Measurements from ENCODE around the gene AEBP2.
"Not testable (repeated sequence)": the region's sequence is repeated elsewhere in the genome, so short reads cannot be mapped to it uniquely, and the experiment has no call there.

AEBP2 gene

DNA sequence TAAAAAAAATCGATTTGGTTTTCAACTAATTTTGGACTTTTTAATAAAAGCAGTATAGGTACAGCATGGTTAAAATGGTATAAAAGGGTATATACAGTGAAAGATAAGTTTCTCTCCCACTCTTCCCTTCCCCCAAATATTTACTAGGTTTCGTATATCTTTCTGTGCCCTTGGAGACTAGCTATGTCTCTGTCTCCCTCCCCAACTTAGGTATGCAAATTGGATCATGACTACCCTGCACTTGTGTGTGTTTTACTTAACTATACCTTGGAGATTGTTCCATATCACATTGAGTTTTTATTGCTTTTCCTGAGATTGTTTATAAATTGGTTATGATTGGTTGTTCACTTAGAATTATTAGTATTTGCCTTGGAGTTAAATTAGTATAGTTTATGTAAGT lies 19.4 kb downstream of the AEBP2 start:
- no peak for DNase-seq

DNA sequence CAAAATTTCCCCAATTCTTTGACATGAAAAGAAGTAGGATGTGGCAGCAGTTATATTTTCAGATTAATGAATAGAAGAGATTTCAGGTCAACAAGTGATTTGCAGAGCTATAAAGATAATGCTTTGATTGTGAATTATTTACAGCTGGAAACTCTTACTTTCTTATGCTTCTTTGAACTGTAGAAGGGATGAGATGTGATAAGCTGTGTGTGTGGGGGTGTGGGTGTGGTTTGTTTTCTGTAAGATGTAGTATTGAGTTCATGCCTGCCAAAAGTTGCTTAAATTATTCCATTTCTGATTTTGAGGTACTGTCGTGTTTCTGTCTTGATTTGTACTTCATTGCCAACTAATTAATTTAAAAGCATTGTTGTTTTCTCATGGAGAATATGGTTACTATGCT lies 22.7 kb downstream of the AEBP2 start:
- no peak for DNase-seq

DNA sequence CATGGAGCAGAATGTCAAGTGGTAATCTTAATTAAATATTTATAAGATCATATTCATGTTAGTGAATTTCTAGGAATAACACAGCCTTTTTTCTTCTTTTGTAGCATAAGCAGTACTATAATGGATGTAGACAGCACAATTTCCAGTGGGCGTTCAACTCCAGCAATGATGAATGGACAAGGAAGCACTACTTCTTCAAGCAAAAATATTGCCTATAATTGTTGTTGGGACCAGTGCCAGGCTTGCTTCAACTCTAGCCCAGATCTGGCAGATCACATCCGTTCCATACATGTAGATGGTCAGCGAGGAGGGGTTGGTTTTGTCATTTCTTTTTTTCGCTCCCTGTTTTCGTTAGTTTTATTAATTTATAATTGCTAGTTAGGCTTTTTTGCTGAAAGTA lies 23.1 kb downstream of the AEBP2 start:
- DNase-seq: no peak

DNA sequence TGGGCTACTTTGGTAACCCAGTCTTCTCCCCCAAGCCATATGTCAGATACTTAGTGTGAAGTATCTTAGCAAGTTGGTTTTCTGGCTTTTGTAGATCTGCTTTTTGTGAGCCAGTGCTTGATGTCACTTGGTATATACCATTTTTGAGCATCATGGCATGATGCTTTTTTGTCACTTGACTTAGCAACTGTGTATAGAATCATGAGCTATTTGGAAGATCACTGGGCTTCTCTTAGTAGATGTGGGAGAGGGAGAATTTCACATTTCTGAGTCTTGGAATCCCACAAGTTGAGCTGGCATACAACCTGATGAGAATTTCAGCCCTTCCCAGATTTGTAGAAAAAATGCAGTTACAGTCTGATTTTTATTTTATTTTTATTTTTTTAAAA lies 24.9 kb downstream of the AEBP2 start:
- DNase-seq: no peak

DNA sequence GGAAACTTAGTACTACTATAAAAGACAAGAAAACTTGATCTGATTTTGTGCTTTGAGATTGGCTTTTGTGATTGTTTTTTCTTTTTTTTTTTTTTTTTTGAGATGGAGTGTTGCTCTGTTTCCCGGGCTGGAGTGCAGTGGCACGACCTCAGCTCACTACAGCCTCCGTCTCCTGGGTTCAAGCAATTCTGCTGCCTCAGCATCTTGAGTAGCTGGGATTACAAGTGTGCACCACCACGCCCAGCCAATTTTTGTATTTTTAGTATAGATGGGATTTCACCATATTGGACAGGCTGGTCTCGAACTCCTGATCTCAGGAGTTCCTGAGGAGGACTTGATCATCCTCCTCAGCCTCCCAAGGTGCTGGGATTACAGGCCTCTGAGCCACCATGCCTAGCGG lies 26.4 kb downstream of the AEBP2 start:
- DNase-seq: no peak

DNA sequence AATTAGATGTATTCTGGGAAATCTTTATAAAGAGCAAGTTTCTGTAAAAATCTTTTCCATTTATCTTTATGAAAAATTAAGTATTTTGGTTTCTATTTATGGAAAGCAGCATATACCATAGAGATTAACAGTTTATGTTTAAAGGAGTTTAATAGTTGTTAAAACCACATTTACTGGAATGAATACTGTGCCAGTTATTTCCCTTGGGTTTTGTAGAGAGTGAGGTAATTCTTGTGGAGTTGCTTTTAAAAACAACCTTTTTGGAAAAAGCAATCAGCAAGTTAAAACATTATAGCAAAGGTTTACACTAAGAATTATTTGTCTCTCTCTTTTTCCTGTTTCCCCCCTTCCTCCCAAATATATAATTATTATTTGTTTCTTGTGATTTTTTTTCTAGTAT lies 34.9 kb downstream of the AEBP2 start:
- no peak for DNase-seq

DNA sequence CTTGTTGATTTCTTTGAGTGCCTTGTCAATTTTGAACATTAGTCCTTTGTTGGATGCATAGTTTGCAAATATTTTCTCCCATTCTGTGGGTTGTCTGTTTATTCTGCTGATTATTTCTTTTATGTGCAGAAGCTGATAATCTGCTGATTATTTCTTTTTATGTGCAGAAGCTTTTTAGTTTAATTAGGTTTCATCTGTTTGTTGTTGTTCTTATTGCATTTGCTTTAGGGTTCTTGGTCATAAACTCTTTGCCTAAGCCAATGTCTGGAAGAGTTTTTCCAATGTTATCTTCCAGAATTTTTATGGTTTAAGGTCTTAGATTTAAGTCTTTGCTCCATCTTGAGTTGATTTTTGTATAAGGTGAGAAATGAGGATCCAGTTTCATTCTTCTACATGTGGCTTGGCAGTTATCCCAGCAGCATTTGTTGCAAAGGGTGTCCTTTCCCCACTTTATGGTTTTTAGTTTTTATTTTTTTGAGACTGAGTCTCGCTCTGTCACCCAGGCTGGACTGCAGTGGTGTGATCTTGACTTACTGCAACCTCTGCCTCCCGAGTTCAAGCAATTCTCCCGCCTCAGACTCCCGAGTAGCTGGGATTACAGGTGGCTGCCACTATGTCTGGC lies 36.7 kb downstream of the AEBP2 start:
- not testable (repeated sequence) for DNase-seq

DNA sequence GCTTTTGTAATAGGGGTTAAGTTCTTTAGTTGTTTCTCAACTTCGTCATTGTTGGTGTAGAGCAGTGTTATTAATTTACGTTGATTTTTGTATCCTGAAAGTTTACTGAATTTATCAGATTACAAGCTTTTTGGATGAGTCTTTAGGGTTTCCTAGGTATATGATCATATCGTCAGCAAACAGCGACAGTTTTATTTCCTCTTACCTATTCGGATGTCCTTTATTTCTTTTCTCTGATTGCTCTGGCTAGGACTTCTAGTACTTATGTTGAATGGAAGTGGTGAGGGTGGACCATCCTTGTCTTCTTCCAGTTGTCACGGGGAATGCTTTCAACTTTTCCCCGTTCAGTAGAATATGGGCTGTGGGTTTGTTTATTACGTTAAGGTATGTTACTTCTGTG lies 37.8 kb downstream of the AEBP2 start:
- no peak for DNase-seq

DNA sequence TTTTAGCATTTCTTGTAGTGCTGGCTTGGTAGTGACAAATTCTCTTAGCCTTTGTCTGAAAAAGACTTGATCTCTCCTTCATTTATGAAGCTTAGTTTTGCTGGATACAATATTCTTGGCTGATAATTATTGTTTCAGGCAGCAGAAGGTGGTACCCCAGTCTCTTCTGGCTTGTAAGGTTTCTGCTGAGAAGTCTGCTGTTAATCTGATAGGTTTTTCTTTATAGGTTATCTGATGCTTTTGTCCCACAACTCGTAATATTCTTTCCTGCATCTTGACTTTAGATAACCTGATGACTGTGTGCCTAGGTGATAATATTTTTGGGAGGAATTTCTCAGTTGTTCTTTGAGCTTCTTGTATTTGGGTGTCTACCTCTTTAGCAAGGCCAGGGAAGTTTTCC lies 41.2 kb downstream of the AEBP2 start:
- no peak for DNase-seq

DNA sequence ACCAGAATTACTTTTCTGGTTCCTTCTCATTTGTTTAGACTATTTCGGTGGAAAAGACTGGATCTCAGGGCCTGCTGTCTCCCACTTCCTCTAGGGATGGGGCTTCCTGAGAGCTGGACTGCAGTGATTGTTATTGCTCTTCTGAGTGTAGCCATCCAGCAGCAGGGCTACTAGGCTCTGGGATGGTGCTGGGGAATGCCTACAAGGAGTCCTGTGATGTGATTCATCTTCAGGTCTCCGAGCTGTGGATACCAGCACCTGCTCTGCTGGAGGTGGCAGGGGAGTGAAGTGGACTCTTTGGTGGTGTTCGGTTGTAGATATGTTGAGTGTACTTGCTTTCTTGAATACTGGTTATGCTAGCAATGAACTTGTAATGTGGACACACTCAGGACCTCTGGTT lies 42.7 kb downstream of the AEBP2 start:
- DNase-seq: no peak

DNA sequence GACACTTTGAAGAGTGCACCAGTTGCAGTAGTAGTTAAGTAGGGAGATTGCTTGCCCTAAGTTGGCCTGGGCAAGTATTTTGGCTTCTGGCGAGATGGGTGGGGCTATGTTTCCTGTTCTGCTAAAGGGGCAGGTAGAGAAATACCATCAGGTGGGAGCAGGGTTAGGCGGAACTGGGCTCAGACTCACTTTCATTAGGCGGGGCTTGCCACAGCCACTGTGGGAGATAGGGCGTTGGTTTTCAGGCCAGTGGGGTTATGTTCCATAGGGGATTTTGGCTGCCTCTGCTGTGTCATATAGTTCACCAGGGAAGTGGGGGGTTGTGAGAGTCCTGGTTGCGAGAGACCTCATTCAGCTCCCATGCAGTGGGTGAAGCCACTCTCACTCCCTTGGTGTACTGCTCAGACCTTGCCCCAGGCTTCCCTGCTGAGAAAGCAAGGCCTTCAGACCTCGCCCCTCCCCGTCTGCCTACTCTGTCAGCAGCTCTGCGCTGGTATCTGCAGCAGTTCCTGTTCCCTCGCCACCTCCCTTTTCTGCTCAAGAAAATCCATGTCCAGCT lies 43.3 kb downstream of the AEBP2 start:
- DNase-seq: peak; percentile 61

DNA sequence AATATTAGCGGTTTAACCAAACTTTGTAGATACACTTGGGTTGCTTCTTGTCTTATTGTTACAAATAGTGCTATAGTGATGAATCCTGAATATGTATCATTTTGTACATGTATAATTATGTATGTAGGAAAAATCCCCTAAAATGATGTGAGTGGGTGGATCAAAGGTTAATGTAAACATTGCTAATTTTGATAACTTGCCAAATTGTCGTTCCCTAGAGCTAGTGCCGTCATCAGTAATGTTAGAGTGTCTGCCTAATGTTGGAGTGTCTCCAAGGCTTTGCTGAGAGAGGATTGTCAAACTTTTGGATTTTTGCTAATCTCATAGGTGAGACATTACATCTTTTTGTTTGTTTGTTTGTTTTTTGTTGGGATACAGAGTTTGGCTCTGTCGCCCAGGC lies 44.4 kb downstream of the AEBP2 start:
- no peak for DNase-seq

DNA sequence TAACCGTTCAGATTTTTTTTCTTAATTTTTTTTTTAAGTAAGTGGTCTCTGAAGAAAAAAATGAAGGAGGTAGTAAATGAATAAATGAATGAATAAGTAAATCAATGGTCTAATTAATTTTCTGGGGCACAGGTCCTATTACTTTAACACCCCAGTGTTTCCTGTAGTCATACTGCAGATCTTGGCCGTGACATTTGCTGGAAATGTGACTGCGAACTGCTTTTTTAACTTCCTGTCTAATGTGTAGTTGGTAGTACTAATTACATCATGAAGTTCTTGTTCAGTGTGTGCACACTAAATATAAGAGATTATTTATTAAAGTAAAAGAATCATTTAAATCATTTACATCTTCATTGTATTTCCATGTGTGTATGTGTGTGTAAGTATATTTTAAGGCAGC lies 45.4 kb downstream of the AEBP2 start:
- DNase-seq: peak; percentile 35

DNA sequence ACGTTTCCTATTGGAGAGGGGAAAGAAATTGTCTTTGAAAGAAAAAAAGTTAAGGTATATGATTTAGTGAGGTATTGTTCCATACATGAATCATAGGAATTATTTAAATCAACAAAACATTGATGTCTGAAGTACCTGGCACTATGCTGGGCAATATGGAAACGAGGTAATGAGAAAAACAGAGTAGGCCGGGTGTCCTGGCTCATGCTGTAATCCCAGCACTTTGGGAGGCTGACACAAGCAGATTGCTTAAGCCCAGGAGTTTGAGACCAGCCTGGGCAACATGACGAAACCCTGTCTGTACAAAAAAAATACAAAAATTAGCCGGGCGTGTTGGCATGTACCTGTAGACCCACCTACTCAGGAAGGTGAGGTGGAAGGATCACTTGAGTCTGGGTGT lies 45.9 kb downstream of the AEBP2 start:
- DNase-seq: no peak

DNA sequence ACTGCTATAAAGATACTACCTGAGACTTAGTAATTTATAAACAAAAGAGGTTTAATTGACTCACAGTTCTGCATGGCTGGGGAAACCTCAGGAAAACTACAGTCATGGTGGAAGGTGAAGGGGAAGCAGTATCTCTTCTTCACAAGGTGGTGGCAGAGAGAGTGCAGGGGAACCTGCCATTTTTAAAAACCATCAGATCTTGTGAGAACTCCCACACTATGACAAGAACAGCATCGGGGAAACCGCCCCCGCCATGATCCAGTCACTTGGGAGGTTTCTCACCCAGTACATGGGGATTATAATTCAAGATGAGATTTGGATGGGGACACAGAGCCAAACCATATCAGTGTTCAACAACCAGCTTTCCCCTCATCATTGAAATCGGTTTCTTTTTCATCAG lies 49.9 kb downstream of the AEBP2 start:
- no peak for DNase-seq

DNA sequence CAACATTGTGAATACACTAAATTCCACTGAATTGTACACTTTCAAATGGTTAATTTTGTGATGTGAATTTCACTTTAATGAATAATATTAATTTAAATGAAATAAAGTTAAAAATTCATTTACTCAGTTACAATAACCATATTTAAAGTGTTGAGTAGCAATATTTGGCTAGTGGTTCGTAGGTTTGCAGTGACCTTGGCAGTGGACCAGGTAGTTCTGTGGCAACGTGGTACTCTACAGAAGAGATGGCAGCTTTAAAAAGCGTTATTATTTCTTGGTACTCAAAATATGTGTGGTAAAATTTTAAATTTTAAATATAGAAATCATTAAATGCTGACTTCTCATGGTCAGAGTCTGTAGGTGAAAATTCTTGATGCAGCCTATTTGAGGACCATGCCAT lies 51.6 kb downstream of the AEBP2 start:
- no peak for DNase-seq

DNA sequence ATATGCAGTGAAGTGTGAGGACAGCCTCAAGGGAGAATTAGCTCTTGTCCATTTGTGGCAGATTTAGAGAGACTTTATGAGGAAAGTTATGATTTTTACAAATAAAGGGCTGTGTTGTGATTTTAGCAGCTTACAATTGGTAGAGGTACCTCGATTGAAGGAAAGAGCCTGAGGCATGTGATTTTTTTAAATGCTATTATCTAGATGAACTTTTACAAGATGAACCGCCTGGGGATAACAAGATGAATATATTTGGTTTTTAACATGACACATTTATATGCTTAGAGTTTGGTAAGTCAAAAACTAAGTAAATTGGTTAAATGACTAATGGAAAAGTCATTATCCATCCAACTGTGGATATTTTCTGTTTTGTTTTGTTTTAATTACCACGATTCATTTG lies 52.6 kb downstream of the AEBP2 start:
- no peak for DNase-seq

DNA sequence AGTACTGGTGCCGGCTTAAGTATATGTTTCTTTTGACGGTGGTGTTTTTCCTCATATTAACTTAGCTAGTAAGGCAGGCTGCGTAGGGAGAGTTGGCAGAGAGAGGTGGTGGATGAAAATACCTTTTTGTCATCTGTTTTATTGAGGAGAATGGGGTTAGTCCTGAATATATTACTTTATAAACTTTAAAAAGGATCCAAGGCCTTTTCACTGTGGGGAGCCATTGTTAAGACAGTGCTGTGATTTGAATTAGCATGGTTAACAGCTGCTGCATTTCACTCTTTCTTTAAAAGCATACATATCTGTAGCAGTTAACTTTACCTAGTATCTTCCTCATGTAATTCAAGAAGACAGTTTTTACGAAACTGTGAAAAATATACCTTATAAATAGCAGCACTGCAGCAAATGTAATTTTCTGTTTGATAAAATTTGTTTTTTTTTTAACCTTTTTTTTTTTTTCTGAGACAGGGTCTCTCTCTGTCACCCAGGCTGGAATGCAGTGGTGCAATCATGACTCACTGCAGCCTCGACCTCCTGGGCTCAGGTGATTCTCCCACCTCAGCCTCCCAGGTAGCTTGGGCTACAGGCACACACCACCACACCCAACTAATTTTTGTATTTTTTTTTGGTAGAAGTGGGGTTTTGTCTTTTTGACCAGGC lies 57.1 kb downstream of the AEBP2 start:
- DNase-seq: no peak

DNA sequence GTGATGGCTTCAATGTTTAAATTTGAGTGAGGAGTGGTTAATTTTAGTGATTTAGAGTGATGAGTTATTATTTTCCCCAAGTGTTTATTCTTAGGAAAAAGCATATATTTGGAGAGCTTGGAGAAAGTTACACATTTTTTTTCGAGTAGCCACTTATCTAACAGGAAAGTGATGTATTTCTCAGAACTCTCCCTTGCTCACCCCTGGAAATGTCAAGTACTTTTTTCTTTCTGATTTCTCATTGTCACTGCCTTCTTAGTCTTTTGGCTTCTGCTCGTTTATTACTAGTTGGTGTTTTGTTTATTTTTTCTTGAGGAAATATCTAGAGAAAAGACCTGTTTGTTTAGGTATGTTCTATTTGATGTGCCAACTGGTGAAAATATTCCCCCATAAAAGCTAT lies 58.8 kb downstream of the AEBP2 start:
- no peak for DNase-seq

DNA sequence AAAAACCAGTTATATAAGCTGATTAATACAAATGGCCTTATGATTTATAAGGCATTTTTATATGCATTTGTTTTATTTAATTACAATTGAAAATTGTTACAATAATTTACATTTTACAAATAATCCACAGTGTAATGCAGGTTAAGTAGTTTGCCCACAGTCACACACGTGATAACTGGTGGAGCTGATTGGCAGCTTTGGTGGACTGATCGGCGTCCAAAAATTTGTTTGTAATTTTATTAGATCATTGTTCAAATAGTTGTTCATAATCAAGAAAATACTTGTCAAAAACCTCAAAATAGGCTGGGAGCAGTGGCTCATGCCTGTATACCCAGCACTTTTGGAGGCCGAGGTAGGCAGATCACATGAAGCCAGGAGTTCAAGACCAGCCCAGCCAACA lies 59.7 kb downstream of the AEBP2 start:
- no peak for DNase-seq

DNA sequence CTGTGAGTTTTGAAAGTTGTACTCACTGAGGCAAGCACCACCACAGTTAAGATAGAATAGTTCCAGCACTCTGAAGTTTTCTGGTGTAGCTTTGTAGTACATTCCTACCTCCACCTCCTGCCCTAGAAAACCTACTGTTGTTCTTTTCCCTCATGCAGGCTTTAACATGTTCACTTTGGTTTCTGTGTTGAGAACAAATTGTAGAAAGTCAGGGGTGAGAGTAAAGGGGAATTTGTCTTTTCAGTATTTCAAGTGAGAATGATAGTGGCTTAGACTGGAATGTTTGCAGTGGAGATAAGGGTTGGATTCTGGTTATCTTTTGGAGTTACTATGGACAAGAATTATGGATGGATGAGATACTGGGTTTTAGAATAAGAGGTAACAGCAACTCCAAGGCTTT lies 67.2 kb downstream of the AEBP2 start:
- DNase-seq: no peak

DNA sequence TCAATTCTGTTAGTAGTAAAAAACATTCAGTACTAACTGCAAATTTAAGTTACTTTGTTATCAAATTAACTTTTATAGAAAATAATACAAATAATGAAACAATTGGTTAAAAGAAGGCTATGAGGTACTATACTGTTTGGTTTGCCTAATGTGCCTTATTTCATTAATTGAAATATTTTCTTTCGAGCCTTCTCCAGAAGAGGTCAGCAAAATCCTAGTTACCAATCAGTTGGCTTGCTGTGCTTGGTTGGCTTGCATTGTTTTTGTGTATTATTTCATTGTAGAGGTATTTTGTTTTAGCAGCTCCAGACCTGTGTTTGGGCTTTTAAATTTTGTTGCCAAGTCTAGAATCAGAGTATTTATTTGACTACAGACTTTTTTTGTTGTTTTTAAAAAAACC lies 68.5 kb downstream of the AEBP2 start:
- no peak for DNase-seq

DNA sequence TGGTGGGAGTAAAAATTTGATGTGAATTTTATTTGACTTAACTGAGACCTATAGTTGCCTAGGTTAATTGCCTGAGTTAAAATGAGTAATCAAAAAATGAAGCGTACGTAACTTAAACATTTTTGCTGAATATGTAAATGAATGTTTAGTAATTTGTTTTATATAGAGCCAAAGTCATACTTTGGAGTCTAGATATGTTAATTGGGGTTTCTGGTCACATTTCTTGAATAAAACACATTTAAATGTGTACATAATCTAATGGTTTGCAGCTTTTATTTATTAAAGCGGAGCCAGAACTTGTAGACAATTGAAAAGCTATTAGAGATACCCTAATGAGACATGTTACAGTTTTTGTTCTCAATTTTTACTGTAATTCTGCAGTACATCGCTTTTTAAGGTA lies 71.2 kb downstream of the AEBP2 start:
- no peak for DNase-seq

DNA sequence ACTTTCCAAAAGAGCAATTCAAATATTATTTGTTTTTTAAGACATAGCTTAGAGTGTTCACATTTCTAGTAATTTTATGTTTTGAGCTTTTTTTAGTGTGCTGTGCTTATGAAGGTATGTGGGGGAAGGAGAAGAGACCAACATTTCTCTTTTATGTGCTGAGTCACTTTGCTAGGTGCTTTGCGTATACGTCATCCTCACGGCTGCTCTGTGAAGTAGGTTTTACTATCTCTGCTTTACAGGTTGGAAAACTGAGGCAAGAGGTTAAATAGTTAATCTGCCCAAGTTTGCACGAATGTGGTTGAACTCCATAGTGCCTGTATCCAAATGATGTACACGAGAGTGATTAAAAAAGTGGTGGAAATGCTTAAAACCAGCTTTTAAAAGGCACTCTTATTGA lies 75.9 kb downstream of the AEBP2 start:
- no peak for DNase-seq

DNA sequence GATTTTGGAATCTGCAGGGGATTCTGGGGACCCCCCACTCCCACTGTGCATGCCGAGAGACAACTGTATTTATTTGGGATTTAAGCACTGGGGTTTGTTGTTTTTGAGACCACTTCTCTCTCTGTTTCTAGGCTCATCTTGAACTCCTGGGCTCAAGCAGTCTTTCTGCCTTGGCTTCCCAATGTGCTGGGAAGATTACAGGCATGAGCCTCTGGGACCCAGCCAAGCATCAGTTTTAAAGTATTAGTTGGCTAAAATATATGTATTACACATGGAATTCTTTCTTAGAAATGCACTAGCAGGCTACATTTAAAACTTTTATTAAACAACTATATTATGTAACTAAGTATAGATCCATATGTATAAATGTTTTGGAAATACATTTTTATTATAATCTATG lies 78.3 kb downstream of the AEBP2 start:
- no peak for DNase-seq

Data from CD4-positive, alpha-beta T cell treated with Interleukin-17A for 1 hour (primary cell).